SU-DHL-6 (cell line): ENCODE data around the gene ADGRG1.

ENCODE experiments used
- H2AFZ ChIP-seq: fragments of 200-600 bp; sonication (generic); 2 replicates; pipeline ENCODE4 v1.6.1; 2014; ENCODE audit warnings: low read depth, mild to moderate bottlenecking, moderate library complexity, mixed read lengths, antibody characterized with exemption, low read length; ENCODE audit not compliant: severe bottlenecking
- H3F3A ChIP-seq: fragments of 200-600 bp; shearing (Covaris generic); 2 replicates; pipeline ENCODE4 v1.6.0; 2016; ENCODE audit warnings: antibody characterized with exemption, mild to moderate bottlenecking; ENCODE audit not compliant: insufficient read depth
- H3K27ac ChIP-seq: fragments of 200-600 bp; sonication (generic); 2 replicates; pipeline ENCODE4 v1.5.1; 2016; ENCODE audit warnings: low read depth, mild to moderate bottlenecking, low read length, moderate library complexity, mixed read lengths
- H3K27me3 ChIP-seq: fragments of 200-600 bp; sonication (generic), shearing (Covaris generic); 2 replicates; pipeline ENCODE4 v1.6.0; 2014; ENCODE audit warnings: mild to moderate bottlenecking, low read length
- H3K36me3 ChIP-seq: fragments of 200-600 bp; sonication (generic); 2 replicates; pipeline ENCODE4 v1.6.1; 2014; ENCODE audit warnings: mild to moderate bottlenecking, low read length, mixed read lengths
- H3K4me2 ChIP-seq: fragments of 300-600, 200-600 bp; shearing (Covaris generic), sonication (generic); 2 replicates; pipeline ENCODE4 v1.6.0; 2014; ENCODE audit warnings: low read length, low read depth, mild to moderate bottlenecking; ENCODE audit not compliant: poor library complexity, severe bottlenecking
- H3K4me3 ChIP-seq: fragments of 200-600 bp; sonication (generic); 2 replicates; pipeline ENCODE4 v1.5.1; 2014; ENCODE audit warnings: antibody characterized with exemption, low read length, mild to moderate bottlenecking, mixed read lengths; ENCODE audit not compliant: insufficient read depth, poor library complexity, severe bottlenecking
- H3K79me2 ChIP-seq: fragments of 200-600 bp; sonication (generic); 2 replicates; pipeline ENCODE4 v1.6.1; 2014; ENCODE audit warnings: mild to moderate bottlenecking, low read length, moderate library complexity; ENCODE audit not compliant: insufficient read depth
- H3K9ac ChIP-seq: fragments of 200-600 bp; sonication (generic); 2 replicates; pipeline ENCODE4 v1.7.0; 2014; ENCODE audit warnings: mild to moderate bottlenecking, low read length
- H3K9me2 ChIP-seq: fragments of 200-600 bp; sonication (generic); replicated peaks from 2 replicates; pipeline ENCODE4 v1.6.1; 2014; ENCODE audit warnings: low read length; ENCODE audit not compliant: insufficient read depth
- H3K9me3 ChIP-seq: fragments of 200-600 bp; sonication (generic); 2 replicates; pipeline ENCODE4 v1.6.1; 2014; ENCODE audit warnings: low read length, mixed read lengths; ENCODE audit not compliant: insufficient read depth
- H4K20me1 ChIP-seq: fragments of 200-600 bp; sonication (generic); 2 replicates; pipeline ENCODE4 v1.6.1; 2014; ENCODE audit warnings: low read depth, mild to moderate bottlenecking, antibody characterized with exemption, low read length, moderate library complexity, mixed read lengths
- EZH2phosphoT487 ChIP-seq: fragments of 200-600 bp; sonication (generic), shearing (Covaris generic); conservative IDR thresholded peaks from 2 replicates; pipeline ENCODE4 v1.6.1; 2018; ENCODE audit warnings: mild to moderate bottlenecking, antibody characterized with exemption, low read length, moderate library complexity, mixed read lengths
- TF ChIP-seq, protein P1 (sequence below): fragments of 200-600 bp; sonication (generic); IDR thresholded peaks from one replicate; pipeline ENCODE4 v1.5.1; 2017; ENCODE audit warnings: antibody characterized with exemption, mild to moderate bottlenecking, low read length, moderate library complexity; ENCODE audit not compliant: insufficient read depth, poor library complexity, severe bottlenecking

Gene ADGRG1

DNA sequence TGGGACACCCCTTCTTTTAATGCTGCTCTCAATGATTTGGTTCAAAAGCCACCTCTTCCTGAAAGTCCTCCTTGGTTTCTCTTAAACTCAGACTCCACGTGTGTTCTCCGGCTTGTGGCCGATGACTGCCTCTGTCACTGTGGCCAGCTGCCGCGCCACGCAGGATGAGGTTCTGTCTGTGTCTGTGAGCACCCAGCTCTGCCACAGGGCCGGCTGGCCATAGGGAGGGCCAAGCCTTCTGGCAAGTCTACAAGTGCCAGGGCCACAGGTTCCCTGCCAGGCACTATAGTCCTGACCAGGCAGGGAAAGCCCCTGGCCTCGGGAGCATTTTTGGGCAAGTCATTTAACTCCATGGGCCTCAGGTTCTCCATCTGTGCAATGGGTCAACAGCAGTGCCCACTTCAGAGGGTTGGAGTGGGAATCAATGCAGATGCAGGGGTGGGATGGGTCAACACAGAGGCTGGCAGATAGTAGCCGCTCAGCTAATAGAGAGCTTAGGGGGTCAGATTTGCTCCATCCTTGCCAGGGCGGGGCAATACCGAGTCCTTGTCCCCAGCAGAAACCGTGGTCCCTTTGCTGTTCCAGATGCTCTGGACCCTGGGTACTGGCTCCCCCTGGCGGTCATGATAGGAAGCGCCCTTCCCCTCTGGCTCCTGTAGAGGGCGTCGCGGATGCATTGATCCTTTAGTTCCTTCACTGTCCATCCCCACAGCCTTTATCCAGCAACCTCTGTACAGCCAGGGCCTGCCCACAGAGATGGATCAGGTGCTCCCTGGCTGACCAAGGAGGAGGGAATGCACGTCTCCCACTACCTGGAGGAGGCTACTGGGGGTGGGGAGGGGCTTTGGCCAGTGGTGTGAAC, 20.4 kb downstream of the ADGRG1 start:
- Histone ChIP-seq H3K4me2 (no peak overlapping the region), H2AFZ (no peak overlapping the region), H3K36me3 (no peaks in the 10 kb centered on the region), H3K4me3 (no peak overlapping the region), H3F3A (no peaks in the 10 kb centered on the region), H3K79me2 (no peaks in the 10 kb centered on the region), H3K9me2 (no peaks in the 10 kb centered on the region), H3K9me3 (no peaks in the 10 kb centered on the region), H3K9ac (no peak overlapping the region), H3K27me3 (no peaks in the 10 kb centered on the region), H4K20me1 (no peaks in the 10 kb centered on the region), H3K27ac (no peak overlapping the region)
- TF ChIP-seq, protein P1, sequence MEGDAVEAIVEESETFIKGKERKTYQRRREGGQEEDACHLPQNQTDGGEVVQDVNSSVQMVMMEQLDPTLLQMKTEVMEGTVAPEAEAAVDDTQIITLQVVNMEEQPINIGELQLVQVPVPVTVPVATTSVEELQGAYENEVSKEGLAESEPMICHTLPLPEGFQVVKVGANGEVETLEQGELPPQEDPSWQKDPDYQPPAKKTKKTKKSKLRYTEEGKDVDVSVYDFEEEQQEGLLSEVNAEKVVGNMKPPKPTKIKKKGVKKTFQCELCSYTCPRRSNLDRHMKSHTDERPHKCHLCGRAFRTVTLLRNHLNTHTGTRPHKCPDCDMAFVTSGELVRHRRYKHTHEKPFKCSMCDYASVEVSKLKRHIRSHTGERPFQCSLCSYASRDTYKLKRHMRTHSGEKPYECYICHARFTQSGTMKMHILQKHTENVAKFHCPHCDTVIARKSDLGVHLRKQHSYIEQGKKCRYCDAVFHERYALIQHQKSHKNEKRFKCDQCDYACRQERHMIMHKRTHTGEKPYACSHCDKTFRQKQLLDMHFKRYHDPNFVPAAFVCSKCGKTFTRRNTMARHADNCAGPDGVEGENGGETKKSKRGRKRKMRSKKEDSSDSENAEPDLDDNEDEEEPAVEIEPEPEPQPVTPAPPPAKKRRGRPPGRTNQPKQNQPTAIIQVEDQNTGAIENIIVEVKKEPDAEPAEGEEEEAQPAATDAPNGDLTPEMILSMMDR = peak; percentile 100
- TF ChIP-seq EZH2phosphoT487 = no peak

DNA sequence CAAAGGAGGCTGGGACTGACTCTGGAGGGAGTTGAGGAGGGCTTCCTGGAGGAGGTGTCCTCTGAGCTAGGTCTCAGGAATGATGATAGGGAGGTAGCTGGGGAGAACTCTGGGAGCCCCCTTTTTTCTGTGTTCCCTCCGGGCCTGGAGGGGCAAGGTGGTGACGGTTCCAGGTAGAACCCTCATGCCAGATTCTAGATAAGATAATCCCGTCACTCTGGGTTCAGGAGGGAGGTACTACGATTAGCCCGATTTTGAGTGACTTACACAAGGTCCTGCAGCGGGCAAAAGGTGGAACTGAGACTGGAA, 21.0 kb downstream of the ADGRG1 start:
- Histone ChIP-seq H3K36me3 (no peaks in the 10 kb centered on the region), H2AFZ (no peak overlapping the region), H3K4me3 (no peak overlapping the region), H3K9ac (no peak overlapping the region), H3K27ac (no peak overlapping the region), H3K9me3 (no peaks in the 10 kb centered on the region), H4K20me1 (no peaks in the 10 kb centered on the region), H3K79me2 (no peaks in the 10 kb centered on the region), H3F3A (no peaks in the 10 kb centered on the region), H3K27me3 (no peaks in the 10 kb centered on the region), H3K4me2 (no peak overlapping the region), H3K9me2 (no peaks in the 10 kb centered on the region)
- TF ChIP-seq, protein P1 = no peak
- TF ChIP-seq EZH2phosphoT487 = no peak

DNA sequence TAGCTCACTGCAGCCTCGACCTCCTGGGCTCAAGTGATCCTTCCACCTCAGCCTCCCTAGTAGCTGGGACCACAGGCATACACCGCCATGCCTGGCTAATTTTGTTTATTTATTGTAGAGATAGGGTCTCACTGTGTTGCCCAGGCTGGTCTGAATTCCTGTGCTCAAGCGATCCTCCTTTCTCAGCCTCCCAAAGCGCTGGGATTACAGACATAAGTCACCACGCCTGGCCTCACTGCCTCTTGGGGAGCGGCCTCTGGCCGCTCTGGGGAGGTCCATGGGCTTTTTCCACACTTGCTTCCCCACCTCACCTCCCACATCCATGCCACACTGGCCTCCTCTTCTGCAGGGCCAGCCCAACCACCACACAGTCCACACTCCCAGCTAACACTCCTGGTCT, 21.4 kb downstream of the ADGRG1 start:
- no peaks in the 10 kb centered on the region for H4K20me1 ChIP-seq
- H3K27ac ChIP-seq = no peak overlapping the region
- no peaks in the 10 kb centered on the region for H3K9me3 ChIP-seq
- no peak overlapping the region for H3K9ac ChIP-seq
- H3K36me3 ChIP-seq = no peaks in the 10 kb centered on the region
- H3F3A ChIP-seq = no peaks in the 10 kb centered on the region
- H3K9me2 ChIP-seq = no peaks in the 10 kb centered on the region
- no peaks in the 10 kb centered on the region for H3K27me3 ChIP-seq
- TF ChIP-seq, protein P1 = no peak
- TF ChIP-seq EZH2phosphoT487 = no peak
- no peak overlapping the region for H3K4me3 ChIP-seq
- H3K79me2 ChIP-seq = no peaks in the 10 kb centered on the region
- H2AFZ ChIP-seq = no peak overlapping the region
- H3K4me2 ChIP-seq = no peak overlapping the region
